Measurements from ENCODE around the gene PLXNA4.

GRCh38 chr7:132390705-132391104, 185.6 kb downstream of the PLXNA4 start:
- TF ChIP-seq CTCF (IDR thresholded peaks at IDR 0.05; ENCODE audit: low read depth, low read length, poor library complexity, severe bottlenecking) (no peak), EZH2phosphoT487 (IDR thresholded peaks at IDR 0.05; ENCODE audit: borderline replicate concordance, low read length) (no peak)

Data from DOHH2 (cell line).